SK-N-SH treated with all-trans-retinoic acid at 6 μM for 48 hours (cell line): Measurements from ENCODE around the gene MTMR10.

Experiments used
- ATAC-seq: fragments of 200-7000 bp; cut with Tn5 transposase; 3 replicates; pipeline ENCODE4 v1.9.1; 2020; ENCODE audit warnings: mild to moderate bottlenecking, moderate library complexity
- ARNTL ChIP-seq: fragments of 450-650 bp; formaldehyde crosslinking; IDR thresholded peaks from 2 replicates; pipeline ENCODE4 v1.5.0; 2020; ENCODE audit warnings: low read depth, mild to moderate bottlenecking, moderate library complexity, borderline replicate concordance
- BACH2 ChIP-seq: fragments of 250-450 bp; sonication (Bioruptor Pico); IDR thresholded peaks from 2 replicates; pipeline ENCODE4 v1.9.0; 2021; ENCODE audit warnings: mild to moderate bottlenecking, borderline replicate concordance
- CREB5 ChIP-seq: fragments of 250-450 bp; sonication (Bioruptor Pico); IDR thresholded peaks from 2 replicates; pipeline ENCODE4 v1.5.1; 2020; ENCODE audit warnings: low read depth, mild to moderate bottlenecking, moderate library complexity
- ESRRG ChIP-seq: fragments of 250-450 bp; sonication (Bioruptor Pico); IDR thresholded peaks from 2 replicates; pipeline ENCODE4 v1.6.1; 2021; ENCODE audit warnings: mild to moderate bottlenecking
- ISL1 ChIP-seq: fragments of 250-450 bp; sonication (Bioruptor Pico); IDR thresholded peaks from 2 replicates; pipeline ENCODE4 v2.1.2; 2022; ENCODE audit warnings: mild to moderate bottlenecking, moderate library complexity
- OSR1 ChIP-seq: fragments of 250-450 bp; sonication (Bioruptor Pico); IDR thresholded peaks from 2 replicates; pipeline ENCODE4 v1.8.0; 2022; ENCODE audit warnings: moderate library complexity, mild to moderate bottlenecking, inconsistent platforms
- PATZ1 ChIP-seq: fragments of 250-450 bp; sonication (Bioruptor Pico); IDR thresholded peaks from 2 replicates; pipeline ENCODE4 v1.8.0; 2020; ENCODE audit warnings: mild to moderate bottlenecking, moderate library complexity, borderline replicate concordance
- PPARA ChIP-seq: fragments of 250-450 bp; sonication (Bioruptor Pico); IDR thresholded peaks from 2 replicates; pipeline ENCODE4 v1.5.0; 2020; ENCODE audit warnings: mild to moderate bottlenecking, borderline replicate concordance
- RARB ChIP-seq: fragments of 250-450 bp; sonication (Bioruptor Pico); IDR thresholded peaks from 2 replicates; pipeline ENCODE4 v1.8.0; 2021; ENCODE audit warnings: mild to moderate bottlenecking, moderate library complexity
- SNAI2 ChIP-seq: fragments of 250-450 bp; sonication (Bioruptor Pico); IDR thresholded peaks from 2 replicates; pipeline ENCODE4 v1.5.0; 2020; ENCODE audit warnings: mild to moderate bottlenecking, moderate library complexity
- TCF4 ChIP-seq: fragments of 250-450 bp; sonication (Bioruptor Pico); IDR thresholded peaks from 2 replicates; pipeline ENCODE4 v1.8.0; 2021; ENCODE audit warnings: mild to moderate bottlenecking, moderate library complexity, borderline replicate concordance
- TOX ChIP-seq: fragments of 250-450 bp; sonication (Bioruptor Pico); IDR thresholded peaks from 2 replicates; pipeline ENCODE4 v1.8.0; 2021; ENCODE audit warnings: mild to moderate bottlenecking, moderate library complexity, borderline replicate concordance
- ZC3H10 ChIP-seq: fragments of 250-450 bp; sonication (Bioruptor Pico); IDR thresholded peaks from 2 replicates; pipeline ENCODE4 v1.5.1; 2021; ENCODE audit warnings: mild to moderate bottlenecking, moderate library complexity
- ZFP30 ChIP-seq: fragments of 450-650 bp; formaldehyde crosslinking; IDR thresholded peaks from 2 replicates; pipeline ENCODE4 v1.5.0; 2022; ENCODE audit warnings: mild to moderate bottlenecking, moderate library complexity
- ZNF565 ChIP-seq: fragments of 450-650 bp; formaldehyde crosslinking; conservative IDR thresholded peaks from 2 replicates; pipeline ENCODE4 v1.5.0; 2020; ENCODE audit warnings: low read depth, mild to moderate bottlenecking, moderate library complexity
- ZNF70 ChIP-seq: fragments of 450-650 bp; formaldehyde crosslinking; IDR thresholded peaks from 2 replicates; pipeline ENCODE4 v1.5.0; 2020; ENCODE audit warnings: mild to moderate bottlenecking, moderate library complexity
- ZNF8 ChIP-seq: fragments of 450-650 bp; formaldehyde crosslinking; IDR thresholded peaks from 2 replicates; pipeline ENCODE4 v1.5.0; 2020; ENCODE audit warnings: mild to moderate bottlenecking, moderate library complexity
- TF ChIP-seq, protein P1 (sequence below): fragments of 250-450 bp; sonication (Bioruptor Pico); IDR thresholded peaks from 2 replicates; pipeline ENCODE4 v1.5.0; 2020; ENCODE audit warnings: mild to moderate bottlenecking, moderate library complexity
- TF ChIP-seq, protein P2 (sequence below): fragments of 250-450 bp; sonication (Bioruptor Pico); IDR thresholded peaks from 2 replicates; pipeline ENCODE4 v1.5.1; 2021; ENCODE audit warnings: mild to moderate bottlenecking, moderate library complexity

Gene MTMR10

DNA sequence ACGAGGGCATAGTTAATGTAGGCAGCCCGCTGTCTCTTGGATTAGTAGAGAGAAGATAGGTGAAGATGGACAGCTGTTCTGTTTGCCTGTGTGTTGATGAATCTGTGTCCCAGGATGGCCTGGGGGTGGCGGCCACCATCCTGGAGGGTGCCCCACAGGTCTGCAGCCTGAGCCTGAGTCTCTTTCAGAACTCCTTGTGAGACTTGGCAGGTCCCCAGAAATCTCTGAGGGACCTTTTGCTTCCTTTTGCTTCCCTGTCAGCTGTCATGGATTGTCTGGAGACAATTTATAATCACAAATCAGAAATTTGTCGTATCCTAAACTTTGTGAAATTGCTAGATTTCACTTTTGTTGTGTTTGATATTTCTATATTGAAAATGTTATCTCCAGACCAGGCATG lies 70.3 kb downstream of the MTMR10 start:
- no peak for ATAC-seq
- no peak for TF ChIP-seq PPARA (CRISPR knock-in tag)
- TF ChIP-seq RARB (CRISPR knock-in tag): no peak
- no peak for TF ChIP-seq ISL1 (CRISPR knock-in tag)
- TF ChIP-seq OSR1 (CRISPR knock-in tag): no peak
- no peak for TF ChIP-seq ARNTL
- TF ChIP-seq ZC3H10 (CRISPR knock-in tag): no peak
- TF ChIP-seq PATZ1 (CRISPR knock-in tag): no peak
- TF ChIP-seq CREB5 (CRISPR knock-in tag): no peak
- TF ChIP-seq, protein P1, sequence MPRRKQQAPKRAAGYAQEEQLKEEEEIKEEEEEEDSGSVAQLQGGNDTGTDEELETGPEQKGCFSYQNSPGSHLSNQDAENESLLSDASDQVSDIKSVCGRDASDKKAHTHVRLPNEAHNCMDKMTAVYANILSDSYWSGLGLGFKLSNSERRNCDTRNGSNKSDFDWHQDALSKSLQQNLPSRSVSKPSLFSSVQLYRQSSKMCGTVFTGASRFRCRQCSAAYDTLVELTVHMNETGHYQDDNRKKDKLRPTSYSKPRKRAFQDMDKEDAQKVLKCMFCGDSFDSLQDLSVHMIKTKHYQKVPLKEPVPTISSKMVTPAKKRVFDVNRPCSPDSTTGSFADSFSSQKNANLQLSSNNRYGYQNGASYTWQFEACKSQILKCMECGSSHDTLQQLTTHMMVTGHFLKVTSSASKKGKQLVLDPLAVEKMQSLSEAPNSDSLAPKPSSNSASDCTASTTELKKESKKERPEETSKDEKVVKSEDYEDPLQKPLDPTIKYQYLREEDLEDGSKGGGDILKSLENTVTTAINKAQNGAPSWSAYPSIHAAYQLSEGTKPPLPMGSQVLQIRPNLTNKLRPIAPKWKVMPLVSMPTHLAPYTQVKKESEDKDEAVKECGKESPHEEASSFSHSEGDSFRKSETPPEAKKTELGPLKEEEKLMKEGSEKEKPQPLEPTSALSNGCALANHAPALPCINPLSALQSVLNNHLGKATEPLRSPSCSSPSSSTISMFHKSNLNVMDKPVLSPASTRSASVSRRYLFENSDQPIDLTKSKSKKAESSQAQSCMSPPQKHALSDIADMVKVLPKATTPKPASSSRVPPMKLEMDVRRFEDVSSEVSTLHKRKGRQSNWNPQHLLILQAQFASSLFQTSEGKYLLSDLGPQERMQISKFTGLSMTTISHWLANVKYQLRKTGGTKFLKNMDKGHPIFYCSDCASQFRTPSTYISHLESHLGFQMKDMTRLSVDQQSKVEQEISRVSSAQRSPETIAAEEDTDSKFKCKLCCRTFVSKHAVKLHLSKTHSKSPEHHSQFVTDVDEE: no peak
- no peak for TF ChIP-seq ZNF70 (CRISPR knock-in tag)
- no peak for TF ChIP-seq TCF4 (CRISPR knock-in tag)
- no peak for TF ChIP-seq ZNF565 (CRISPR knock-in tag)
- TF ChIP-seq SNAI2 (CRISPR knock-in tag): no peak
- TF ChIP-seq, protein P2, sequence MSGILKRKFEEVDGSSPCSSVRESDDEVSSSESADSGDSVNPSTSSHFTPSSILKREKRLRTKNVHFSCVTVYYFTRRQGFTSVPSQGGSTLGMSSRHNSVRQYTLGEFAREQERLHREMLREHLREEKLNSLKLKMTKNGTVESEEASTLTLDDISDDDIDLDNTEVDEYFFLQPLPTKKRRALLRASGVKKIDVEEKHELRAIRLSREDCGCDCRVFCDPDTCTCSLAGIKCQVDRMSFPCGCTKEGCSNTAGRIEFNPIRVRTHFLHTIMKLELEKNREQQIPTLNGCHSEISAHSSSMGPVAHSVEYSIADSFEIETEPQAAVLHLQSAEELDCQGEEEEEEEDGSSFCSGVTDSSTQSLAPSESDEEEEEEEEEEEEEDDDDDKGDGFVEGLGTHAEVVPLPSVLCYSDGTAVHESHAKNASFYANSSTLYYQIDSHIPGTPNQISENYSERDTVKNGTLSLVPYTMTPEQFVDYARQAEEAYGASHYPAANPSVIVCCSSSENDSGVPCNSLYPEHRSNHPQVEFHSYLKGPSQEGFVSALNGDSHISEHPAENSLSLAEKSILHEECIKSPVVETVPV: no peak
- TF ChIP-seq ZNF8 (CRISPR knock-in tag): no peak
- TF ChIP-seq, all 23 proteins: peak for 0

GRCh38 chr15:30919877-30920550 lies 71.4 kb downstream of the MTMR10 start:
- no peak for ATAC-seq

More at GRCh38 chr15:30919877-30920550, 71.4 kb downstream of the MTMR10 start:
- TF ChIP-seq ESRRG: no peak
- TF ChIP-seq OSR1 (CRISPR knock-in tag): no peak
- TF ChIP-seq ZFP30 (CRISPR knock-in tag): no peak
- no peak for TF ChIP-seq CREB5 (CRISPR knock-in tag)
- TF ChIP-seq ARNTL: no peak
- TF ChIP-seq BACH2 (CRISPR knock-in tag): no peak
- no peak for TF ChIP-seq ZC3H10 (CRISPR knock-in tag)
- TF ChIP-seq, protein P2: no peak
- TF ChIP-seq TOX (CRISPR knock-in tag): no peak
